Neural crest cell (in vitro differentiated cells): ENCODE results near the gene FAM135A. TPM values are rescaled to one million over a fixed set of nuclear protein-coding genes. Genes with fewer than 3 reads are reported as not detected.

Experiments used
- DNase-seq: peaks from one replicate; pipeline ENCODE4 v3.0.0; 2021; ENCODE audit warnings: low read depth, mixed read lengths, low spot score
- H3K27ac Mint-ChIP-seq: one replicate; pipeline ENCODE4 v1.8.0; 2021; ENCODE audit warnings: mild to moderate bottlenecking, mixed read lengths; ENCODE audit not compliant: unreplicated experiment
- H3K27me3 Mint-ChIP-seq: 2 replicates; pipeline ENCODE4 v1.8.0; 2021; ENCODE audit warnings: low read depth, mild to moderate bottlenecking, mixed read lengths
- H3K36me3 Mint-ChIP-seq: 2 replicates; pipeline ENCODE4 v1.8.0; 2021; ENCODE audit warnings: low read depth, mild to moderate bottlenecking, mixed read lengths
- H3K4me1 Mint-ChIP-seq: 2 replicates; pipeline ENCODE4 v1.8.0; 2021; ENCODE audit warnings: mixed read lengths
- H3K4me3 Mint-ChIP-seq: one replicate; pipeline ENCODE4 v1.8.0; 2021; ENCODE audit warnings: mild to moderate bottlenecking, mixed read lengths
- H3K9me3 Mint-ChIP-seq: 2 replicates; pipeline ENCODE4 v1.8.0; 2021; ENCODE audit warnings: mixed read lengths
- CTCF ChIP-seq: fragments of 200-600 bp; sonication (generic); conservative IDR thresholded peaks from 2 replicates; pipeline ENCODE4 v1.5.0; 2021; ENCODE audit warnings: antibody characterized with exemption, mild to moderate bottlenecking
- long read RNA-seq: library from polyadenylated mRNA; unstranded; transcript quantifications from one replicate; pipeline ENCODE4 v2.0.0, GENCODE V29; 2020
- total RNA-seq: library from RNA; stranded (reverse); gene quantifications from 2 replicates; pipeline ENCODE4 v1.2.1, GENCODE V29; 2021

FAM135A gene
- 30.9 and 32.1 TPM in 2 replicates for total RNA-seq
- long read RNA-seq, partial matches to known transcripts = 13 of 37 reads
- long read RNA-seq, other reads (novel, unspliced or antisense) = 23 of 37 reads

GRCh38 chr6:70413114-70413991 lies at the start of gene FAM135A:
Gene FAM135A (plus strand): TSS chr6:70413508. CDS start chr6:70428343, 14,835 bp downstream.
- DNase-seq = peak; percentile 95
- no peak for TF ChIP-seq CTCF
- H3K27ac Mint-ChIP-seq = peak within 1 kb of the TSS; percentile 98
- H3K4me1 Mint-ChIP-seq = peaks cover 34% of the 10 kb centered on the region
- H3K36me3 Mint-ChIP-seq = peaks cover 4% of the 10 kb centered on the region
- H3K9me3 Mint-ChIP-seq = no peaks in the 10 kb centered on the region
- H3K4me3 Mint-ChIP-seq = peak within 1 kb of the TSS; percentile 99
- H3K27me3 Mint-ChIP-seq = peaks cover 3% of the 10 kb centered on the region

GRCh38 chr6:70363741-70364493 lies 49.4 kb upstream of the FAM135A start:
- no peak for DNase-seq
- no peak overlapping the region for H3K4me3 Mint-ChIP-seq
- H3K9me3 Mint-ChIP-seq = no peaks in the 10 kb centered on the region
- H3K36me3 Mint-ChIP-seq = no peaks in the 10 kb centered on the region
- TF ChIP-seq CTCF = no peak
- no peaks in the 10 kb centered on the region for H3K4me1 Mint-ChIP-seq
- H3K27me3 Mint-ChIP-seq = no peaks in the 10 kb centered on the region
- H3K27ac Mint-ChIP-seq = no peak overlapping the region

GRCh38 chr6:70369332-70369950 lies 43.9 kb upstream of the FAM135A start:
- no peaks in the 10 kb centered on the region for H3K36me3 Mint-ChIP-seq
- H3K9me3 Mint-ChIP-seq = no peaks in the 10 kb centered on the region
- no peaks in the 10 kb centered on the region for H3K27me3 Mint-ChIP-seq

GRCh38 chr6:70370496-70370895 lies 42.8 kb upstream of the FAM135A start:
- no peak overlapping the region for H3K27ac Mint-ChIP-seq
- no peaks in the 10 kb centered on the region for H3K36me3 Mint-ChIP-seq
- H3K4me3 Mint-ChIP-seq = no peak overlapping the region
- H3K27me3 Mint-ChIP-seq = no peaks in the 10 kb centered on the region
- no peaks in the 10 kb centered on the region for H3K9me3 Mint-ChIP-seq
- DNase-seq = no peak
- no peaks in the 10 kb centered on the region for H3K4me1 Mint-ChIP-seq
- no peak for TF ChIP-seq CTCF

More at GRCh38 chr6:70369332-70369950, 43.9 kb upstream of the FAM135A start:
- peak; percentile 71 for DNase-seq
- H3K27ac Mint-ChIP-seq = no peak overlapping the region
- H3K4me3 Mint-ChIP-seq = no peak overlapping the region
- H3K4me1 Mint-ChIP-seq = no peaks in the 10 kb centered on the region
- TF ChIP-seq CTCF = peak; percentile 87

- Mint-ChIP-seq H3K4me3 (no peak overlapping the region), H3K36me3 (no peaks in the 10 kb centered on the region), H3K27ac (no peak overlapping the region), H3K4me1 (no peaks in the 10 kb centered on the region), H3K27me3 (no peaks in the 10 kb centered on the region), H3K9me3 (peaks cover 4% of the 10 kb centered on the region)
- DNase-seq = no peak
- TF ChIP-seq CTCF = peak; percentile 78
These were observed 41.7 kb upstream of the FAM135A start for GRCh38 chr6:70371454-70372105.
